ENCODE data around the gene COL15A1. TPM values are rescaled to one million over a fixed set of nuclear protein-coding genes. Genes with fewer than 3 reads are reported as not detected.

Gene COL15A1
- total and polyA plus RNA-seq, 2 of the 8 experiments (the other 6 are each of a cell fraction or from before 2014, with no cell fraction given) = 0.12 to 0.15 TPM

GRCh38 chr9:98902925-98903324 is 40.8 kb upstream of the COL15A1 start (continued):
- TF ChIP-seq, protein P1, sequence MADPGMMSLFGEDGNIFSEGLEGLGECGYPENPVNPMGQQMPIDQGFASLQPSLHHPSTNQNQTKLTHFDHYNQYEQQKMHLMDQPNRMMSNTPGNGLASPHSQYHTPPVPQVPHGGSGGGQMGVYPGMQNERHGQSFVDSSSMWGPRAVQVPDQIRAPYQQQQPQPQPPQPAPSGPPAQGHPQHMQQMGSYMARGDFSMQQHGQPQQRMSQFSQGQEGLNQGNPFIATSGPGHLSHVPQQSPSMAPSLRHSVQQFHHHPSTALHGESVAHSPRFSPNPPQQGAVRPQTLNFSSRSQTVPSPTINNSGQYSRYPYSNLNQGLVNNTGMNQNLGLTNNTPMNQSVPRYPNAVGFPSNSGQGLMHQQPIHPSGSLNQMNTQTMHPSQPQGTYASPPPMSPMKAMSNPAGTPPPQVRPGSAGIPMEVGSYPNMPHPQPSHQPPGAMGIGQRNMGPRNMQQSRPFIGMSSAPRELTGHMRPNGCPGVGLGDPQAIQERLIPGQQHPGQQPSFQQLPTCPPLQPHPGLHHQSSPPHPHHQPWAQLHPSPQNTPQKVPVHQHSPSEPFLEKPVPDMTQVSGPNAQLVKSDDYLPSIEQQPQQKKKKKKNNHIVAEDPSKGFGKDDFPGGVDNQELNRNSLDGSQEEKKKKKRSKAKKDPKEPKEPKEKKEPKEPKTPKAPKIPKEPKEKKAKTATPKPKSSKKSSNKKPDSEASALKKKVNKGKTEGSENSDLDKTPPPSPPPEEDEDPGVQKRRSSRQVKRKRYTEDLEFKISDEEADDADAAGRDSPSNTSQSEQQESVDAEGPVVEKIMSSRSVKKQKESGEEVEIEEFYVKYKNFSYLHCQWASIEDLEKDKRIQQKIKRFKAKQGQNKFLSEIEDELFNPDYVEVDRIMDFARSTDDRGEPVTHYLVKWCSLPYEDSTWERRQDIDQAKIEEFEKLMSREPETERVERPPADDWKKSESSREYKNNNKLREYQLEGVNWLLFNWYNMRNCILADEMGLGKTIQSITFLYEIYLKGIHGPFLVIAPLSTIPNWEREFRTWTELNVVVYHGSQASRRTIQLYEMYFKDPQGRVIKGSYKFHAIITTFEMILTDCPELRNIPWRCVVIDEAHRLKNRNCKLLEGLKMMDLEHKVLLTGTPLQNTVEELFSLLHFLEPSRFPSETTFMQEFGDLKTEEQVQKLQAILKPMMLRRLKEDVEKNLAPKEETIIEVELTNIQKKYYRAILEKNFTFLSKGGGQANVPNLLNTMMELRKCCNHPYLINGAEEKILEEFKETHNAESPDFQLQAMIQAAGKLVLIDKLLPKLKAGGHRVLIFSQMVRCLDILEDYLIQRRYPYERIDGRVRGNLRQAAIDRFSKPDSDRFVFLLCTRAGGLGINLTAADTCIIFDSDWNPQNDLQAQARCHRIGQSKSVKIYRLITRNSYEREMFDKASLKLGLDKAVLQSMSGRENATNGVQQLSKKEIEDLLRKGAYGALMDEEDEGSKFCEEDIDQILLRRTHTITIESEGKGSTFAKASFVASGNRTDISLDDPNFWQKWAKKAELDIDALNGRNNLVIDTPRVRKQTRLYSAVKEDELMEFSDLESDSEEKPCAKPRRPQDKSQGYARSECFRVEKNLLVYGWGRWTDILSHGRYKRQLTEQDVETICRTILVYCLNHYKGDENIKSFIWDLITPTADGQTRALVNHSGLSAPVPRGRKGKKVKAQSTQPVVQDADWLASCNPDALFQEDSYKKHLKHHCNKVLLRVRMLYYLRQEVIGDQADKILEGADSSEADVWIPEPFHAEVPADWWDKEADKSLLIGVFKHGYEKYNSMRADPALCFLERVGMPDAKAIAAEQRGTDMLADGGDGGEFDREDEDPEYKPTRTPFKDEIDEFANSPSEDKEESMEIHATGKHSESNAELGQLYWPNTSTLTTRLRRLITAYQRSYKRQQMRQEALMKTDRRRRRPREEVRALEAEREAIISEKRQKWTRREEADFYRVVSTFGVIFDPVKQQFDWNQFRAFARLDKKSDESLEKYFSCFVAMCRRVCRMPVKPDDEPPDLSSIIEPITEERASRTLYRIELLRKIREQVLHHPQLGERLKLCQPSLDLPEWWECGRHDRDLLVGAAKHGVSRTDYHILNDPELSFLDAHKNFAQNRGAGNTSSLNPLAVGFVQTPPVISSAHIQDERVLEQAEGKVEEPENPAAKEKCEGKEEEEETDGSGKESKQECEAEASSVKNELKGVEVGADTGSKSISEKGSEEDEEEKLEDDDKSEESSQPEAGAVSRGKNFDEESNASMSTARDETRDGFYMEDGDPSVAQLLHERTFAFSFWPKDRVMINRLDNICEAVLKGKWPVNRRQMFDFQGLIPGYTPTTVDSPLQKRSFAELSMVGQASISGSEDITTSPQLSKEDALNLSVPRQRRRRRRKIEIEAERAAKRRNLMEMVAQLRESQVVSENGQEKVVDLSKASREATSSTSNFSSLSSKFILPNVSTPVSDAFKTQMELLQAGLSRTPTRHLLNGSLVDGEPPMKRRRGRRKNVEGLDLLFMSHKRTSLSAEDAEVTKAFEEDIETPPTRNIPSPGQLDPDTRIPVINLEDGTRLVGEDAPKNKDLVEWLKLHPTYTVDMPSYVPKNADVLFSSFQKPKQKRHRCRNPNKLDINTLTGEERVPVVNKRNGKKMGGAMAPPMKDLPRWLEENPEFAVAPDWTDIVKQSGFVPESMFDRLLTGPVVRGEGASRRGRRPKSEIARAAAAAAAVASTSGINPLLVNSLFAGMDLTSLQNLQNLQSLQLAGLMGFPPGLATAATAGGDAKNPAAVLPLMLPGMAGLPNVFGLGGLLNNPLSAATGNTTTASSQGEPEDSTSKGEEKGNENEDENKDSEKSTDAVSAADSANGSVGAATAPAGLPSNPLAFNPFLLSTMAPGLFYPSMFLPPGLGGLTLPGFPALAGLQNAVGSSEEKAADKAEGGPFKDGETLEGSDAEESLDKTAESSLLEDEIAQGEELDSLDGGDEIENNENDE (IDR thresholded peaks at IDR 0.05; ENCODE audit: insufficient replicate concordance, low read length) = no peak
- TF ChIP-seq RXRA (IDR thresholded peaks at IDR 0.05; ENCODE audit: insufficient read depth, low read depth, low read length) (no peak), NANOG (IDR thresholded peaks at IDR 0.05; ENCODE audit: insufficient read depth, low read depth, low read length, poor library complexity, severe bottlenecking) (no peak), HDAC2 (IDR thresholded peaks at IDR 0.05; ENCODE audit: borderline replicate concordance in 1 of 2, low read depth in 2 of 2, low read length in 2 of 2) (no peak), CTBP2 (IDR thresholded peaks at IDR 0.05; ENCODE audit: borderline replicate concordance, insufficient read depth, insufficient read length, low read length) (no peak), JUND (IDR thresholded peaks at IDR 0.05; ENCODE audit: low read length) (no peak), RAD21 (IDR thresholded peaks at IDR 0.05 in 1 of 2, conservative IDR thresholded peaks at IDR 0.05 in 1 of 2; ENCODE audit: low read depth in 2 of 2, low read length in 2 of 2) (no peak), TCF12 (IDR thresholded peaks at IDR 0.05; ENCODE audit: low read depth, low read length) (no peak), SP2 (IDR thresholded peaks at IDR 0.05; ENCODE audit: low read length) (no peak), POU5F1 (IDR thresholded peaks at IDR 0.05; ENCODE audit: low read depth, low read length) (no peak)
- TF ChIP-seq, protein P2, sequence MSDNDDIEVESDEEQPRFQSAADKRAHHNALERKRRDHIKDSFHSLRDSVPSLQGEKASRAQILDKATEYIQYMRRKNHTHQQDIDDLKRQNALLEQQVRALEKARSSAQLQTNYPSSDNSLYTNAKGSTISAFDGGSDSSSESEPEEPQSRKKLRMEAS (IDR thresholded peaks at IDR 0.05) = no peak

Measured in H1 (cell line).